ENCODE results near the gene TRIP4.

TRIP4 gene

GRCh38 chr15:64500695-64501395 lies 113.2 kb downstream of the TRIP4 start:
- no peak for DNase-seq

DNA sequence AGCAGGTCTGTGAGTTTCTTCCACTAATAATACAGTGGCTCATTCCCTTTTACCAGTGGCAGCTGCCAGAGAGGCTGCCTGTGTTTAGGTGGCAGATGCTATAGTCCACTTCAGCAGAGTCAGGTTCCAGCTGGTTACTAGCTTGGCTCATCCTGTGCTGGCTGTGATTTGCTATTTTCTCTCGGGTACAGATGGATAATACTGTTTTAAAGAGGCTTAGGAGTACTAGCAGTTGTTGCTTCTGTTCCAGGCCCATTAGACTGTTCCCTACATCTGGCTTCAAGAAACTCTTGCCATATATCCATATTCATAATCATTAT lies 113.7 kb downstream of the TRIP4 start:
- peak in 1 of 2 experiments; percentile 12 for DNase-seq

DNA sequence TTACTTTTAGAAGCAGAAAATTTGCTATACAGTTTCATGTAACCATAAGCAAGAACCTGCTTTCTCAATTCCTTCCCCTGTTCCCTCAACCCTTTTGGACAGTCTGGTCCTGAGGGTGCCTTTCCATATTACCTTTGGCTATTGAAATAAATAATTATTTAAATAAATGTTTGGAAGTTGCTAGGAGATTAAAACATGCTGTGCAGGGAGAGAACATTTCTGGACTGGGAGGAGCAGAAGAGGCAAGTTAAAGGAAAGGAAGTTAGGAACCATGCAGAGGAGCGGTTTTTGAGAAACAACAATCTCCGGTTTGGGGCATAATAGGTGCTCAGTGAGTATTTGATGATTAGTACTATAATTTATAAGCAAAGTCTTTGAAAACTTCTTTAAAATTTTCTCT lies 114.5 kb downstream of the TRIP4 start:
- DNase-seq: no peak

DNA sequence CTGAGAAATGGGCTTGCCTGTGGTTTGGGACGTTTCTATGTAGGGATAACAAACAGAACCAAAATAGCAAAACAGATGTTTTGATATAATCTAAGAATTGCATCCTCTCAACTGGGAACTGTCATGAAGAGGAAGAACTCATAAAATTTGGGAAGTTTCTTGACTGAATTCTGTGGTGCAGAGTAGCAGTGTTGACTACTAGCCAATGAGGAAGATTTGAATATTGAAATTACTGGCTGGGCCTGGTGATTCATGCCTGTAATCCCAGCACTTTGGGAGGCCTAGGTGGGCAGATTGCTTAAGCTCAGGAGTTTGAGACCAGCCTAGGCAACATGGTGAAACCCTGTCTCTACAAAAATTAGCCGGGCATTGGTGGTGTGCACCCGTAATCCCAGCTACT lies 114.9 kb downstream of the TRIP4 start:
- DNase-seq: no peak

DNA sequence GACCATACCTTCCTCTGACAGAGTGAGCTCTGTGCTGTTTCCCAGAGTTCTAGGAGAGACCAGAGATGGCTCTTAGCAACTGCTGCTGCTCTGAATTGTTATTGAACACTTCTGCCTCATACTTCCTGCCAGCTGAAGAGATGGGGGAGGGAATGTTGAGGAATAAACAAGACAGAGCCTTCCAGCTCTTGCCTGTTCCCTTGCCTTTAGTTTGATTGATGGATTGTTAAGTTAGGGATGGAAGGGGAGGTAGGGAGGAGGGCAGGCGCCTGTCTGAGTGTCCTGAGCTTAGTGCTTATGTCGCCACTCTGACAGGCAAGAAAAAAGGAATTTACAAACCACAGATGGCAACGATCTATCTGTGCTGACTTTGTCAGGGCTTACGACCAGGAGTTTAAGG lies 115.6 kb downstream of the TRIP4 start:
- DNase-seq: no peak

DNA sequence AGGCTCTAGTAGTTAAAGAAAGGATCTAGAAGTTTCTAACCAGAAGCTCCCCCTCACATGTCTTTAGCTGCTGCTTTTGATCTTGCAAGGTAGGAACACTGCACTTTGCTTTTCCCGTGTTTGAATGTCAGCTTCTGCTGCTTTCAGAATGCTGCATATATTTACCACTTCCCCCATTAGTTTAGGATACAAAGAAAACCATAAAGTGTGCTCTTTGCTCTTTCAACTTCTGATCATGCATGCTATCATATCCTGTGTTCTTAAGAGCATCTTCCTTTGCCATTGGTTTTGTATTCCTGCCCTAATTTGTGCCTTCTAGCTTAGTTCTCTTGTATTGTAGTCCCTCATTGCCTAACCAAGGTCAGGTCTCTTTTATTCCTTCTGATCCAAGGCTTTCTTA lies 116.0 kb downstream of the TRIP4 start:
- DNase-seq: no peak
